WTC11 (cell line): ENCODE results near the gene GALNT17. TPM values are rescaled to one million over a fixed set of nuclear protein-coding genes. Genes with fewer than 3 reads are reported as not detected.
"Not testable (repeated sequence)": the region's sequence is repeated elsewhere in the genome, so short reads cannot be mapped to it uniquely, and the experiment has no call there.

Source experiments
- ATAC-seq: fragments of 200-7000 bp; cut with Tn5 transposase; 2 replicates; pipeline ENCODE4 v1.10.0; 2021; ENCODE audit warnings: mild to moderate bottlenecking, moderate library complexity
- CTCF ChIA-PET: fragments of 300-600 bp; sonication (Branson Sonifier 250); formaldehyde crosslinking; loops from one replicate; lab custom pipeline; 2021; ENCODE audit warnings: antibody characterized with exemption; lab: Charles Lee
- POLR2A ChIA-PET: fragments of 350-600 bp; sonication (Branson Sonifier 250); formaldehyde crosslinking; loops from one replicate; lab custom pipeline; 2021; ENCODE audit warnings: antibody characterized with exemption; lab: Charles Lee
- DNase-seq: peaks from one replicate; pipeline ENCODE4 v3.0.0; 2021; ENCODE audit warnings: low spot score
- H3K27ac Mint-ChIP-seq: 2 replicates; pipeline ENCODE4 v1.8.0; 2021; ENCODE audit warnings: mixed read lengths
- H3K27me3 Mint-ChIP-seq: 2 replicates; pipeline ENCODE4 v1.8.0; 2021; ENCODE audit warnings: low read depth, mild to moderate bottlenecking, moderate library complexity, mixed read lengths
- H3K36me3 Mint-ChIP-seq: 2 replicates; pipeline ENCODE4 v1.8.0; 2021; ENCODE audit warnings: mixed read lengths
- H3K4me1 Mint-ChIP-seq: 2 replicates; pipeline ENCODE4 v1.8.0; 2022; ENCODE audit warnings: mixed read lengths
- H3K4me3 Mint-ChIP-seq: 2 replicates; pipeline ENCODE4 v1.8.0; 2021; ENCODE audit warnings: mild to moderate bottlenecking, moderate library complexity, mixed read lengths
- H3K9me3 Mint-ChIP-seq: 2 replicates; pipeline ENCODE4 v1.8.0; 2021; ENCODE audit warnings: mixed read lengths
- EMX1 ChIP-seq: fragments of 250-450 bp; sonication (Bioruptor Pico); IDR thresholded peaks from 2 replicates; pipeline ENCODE4 v1.8.0; 2021; ENCODE audit warnings: mild to moderate bottlenecking
- RORB ChIP-seq: fragments of 250-450 bp; sonication (Bioruptor Pico); IDR thresholded peaks from 2 replicates; pipeline ENCODE4 v1.9.0; 2021; ENCODE audit warnings: mild to moderate bottlenecking
- SMAD4 ChIP-seq: sonication (generic); formaldehyde crosslinking; IDR thresholded peaks from 2 replicates; pipeline ENCODE4 v1.8.0; 2022; ENCODE audit warnings: mild to moderate bottlenecking, missing genetic modification reagents
- ZNF138 ChIP-seq: sonication (generic); formaldehyde crosslinking; conservative IDR thresholded peaks from 2 replicates; pipeline ENCODE4 v1.8.1; 2022; ENCODE audit warnings: mild to moderate bottlenecking, moderate library complexity, missing genetic modification reagents
- ZNF317 ChIP-seq: sonication (generic); formaldehyde crosslinking; IDR thresholded peaks from 2 replicates; pipeline ENCODE4 v1.8.1; 2023; ENCODE audit warnings: low read depth, mild to moderate bottlenecking, moderate library complexity, missing genetic modification reagents, borderline replicate concordance
- ZNF396 ChIP-seq: fragments of 250-450 bp; sonication (Bioruptor Pico); IDR thresholded peaks from 2 replicates; pipeline ENCODE4 v1.8.0; 2021; ENCODE audit warnings: mild to moderate bottlenecking, moderate library complexity, borderline replicate concordance
- ZNF423 ChIP-seq: fragments of 250-450 bp; sonication (Bioruptor Pico); IDR thresholded peaks from 2 replicates; pipeline ENCODE4 v2.1.2; 2022; ENCODE audit warnings: mild to moderate bottlenecking, moderate library complexity
- ZNF671 ChIP-seq: fragments of 250-450 bp; sonication (Bioruptor Pico); IDR thresholded peaks from 2 replicates; pipeline ENCODE4 v1.8.0; 2021; ENCODE audit warnings: mild to moderate bottlenecking
- total RNA-seq: library from RNA; stranded (reverse); gene quantifications from 3 replicates; pipeline ENCODE4 v1.2.3, GENCODE V29; 2021
- TF ChIP-seq, protein P1 (sequence below): sonication (generic); formaldehyde crosslinking; IDR thresholded peaks from 2 replicates; pipeline ENCODE4 v1.8.0; 2022; ENCODE audit warnings: mild to moderate bottlenecking, missing genetic modification reagents
- TF ChIP-seq, protein P2 (sequence below): sonication (generic); formaldehyde crosslinking; IDR thresholded peaks from 2 replicates; pipeline ENCODE4 v1.8.1; 2023; ENCODE audit warnings: mild to moderate bottlenecking, missing genetic modification reagents
- TF ChIP-seq, protein P3 (sequence below): fragments of 250-450 bp; sonication (Bioruptor Pico); IDR thresholded peaks from 2 replicates; pipeline ENCODE4 v1.8.0; 2021; ENCODE audit warnings: mild to moderate bottlenecking
- TF ChIP-seq, protein P4 (sequence below): sonication (generic); formaldehyde crosslinking; IDR thresholded peaks from 2 replicates; pipeline ENCODE4 v1.8.0; 2022; ENCODE audit warnings: missing genetic modification reagents

GALNT17 gene
- total RNA-seq, 1 experiment from 2014 or later: 61.1 TPM

DNA sequence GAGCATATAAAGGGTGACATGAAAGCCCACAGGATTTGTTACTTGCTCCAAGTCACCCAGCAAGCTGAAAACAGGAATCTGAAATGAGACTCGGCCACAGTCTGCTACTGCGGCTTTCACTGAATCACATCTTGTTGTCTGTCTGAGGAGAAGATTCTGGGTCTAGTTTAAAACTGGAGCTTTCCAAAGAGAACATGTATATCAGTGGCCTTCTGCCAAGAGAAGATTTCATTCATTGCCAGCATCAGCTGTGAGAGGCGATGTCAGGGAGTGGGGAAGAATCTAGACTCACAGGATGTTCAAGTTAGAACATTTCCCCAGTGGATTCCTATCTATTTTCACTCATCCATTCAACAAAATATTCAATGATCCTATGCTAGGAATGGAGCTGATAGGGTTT, 122.8 kb downstream of the GALNT17 start:
- peak overlapping the region; percentile 99 for H3K27ac Mint-ChIP-seq
- ATAC-seq (no peak), DNase-seq (no peak)
- POLR2A ChIA-PET: no interaction called here
- peaks cover 29% of the 10 kb centered on the region for H3K9me3 Mint-ChIP-seq
- H3K36me3 Mint-ChIP-seq: peaks cover 44% of the 10 kb centered on the region
- peaks cover 73% of the 10 kb centered on the region for H3K4me1 Mint-ChIP-seq
- no peak overlapping the region for H3K4me3 Mint-ChIP-seq
- TF ChIP-seq, protein P1, sequence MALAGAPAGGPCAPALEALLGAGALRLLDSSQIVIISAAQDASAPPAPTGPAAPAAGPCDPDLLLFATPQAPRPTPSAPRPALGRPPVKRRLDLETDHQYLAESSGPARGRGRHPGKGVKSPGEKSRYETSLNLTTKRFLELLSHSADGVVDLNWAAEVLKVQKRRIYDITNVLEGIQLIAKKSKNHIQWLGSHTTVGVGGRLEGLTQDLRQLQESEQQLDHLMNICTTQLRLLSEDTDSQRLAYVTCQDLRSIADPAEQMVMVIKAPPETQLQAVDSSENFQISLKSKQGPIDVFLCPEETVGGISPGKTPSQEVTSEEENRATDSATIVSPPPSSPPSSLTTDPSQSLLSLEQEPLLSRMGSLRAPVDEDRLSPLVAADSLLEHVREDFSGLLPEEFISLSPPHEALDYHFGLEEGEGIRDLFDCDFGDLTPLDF (CRISPR knock-in tag): no peak
- TF ChIP-seq, protein P2, sequence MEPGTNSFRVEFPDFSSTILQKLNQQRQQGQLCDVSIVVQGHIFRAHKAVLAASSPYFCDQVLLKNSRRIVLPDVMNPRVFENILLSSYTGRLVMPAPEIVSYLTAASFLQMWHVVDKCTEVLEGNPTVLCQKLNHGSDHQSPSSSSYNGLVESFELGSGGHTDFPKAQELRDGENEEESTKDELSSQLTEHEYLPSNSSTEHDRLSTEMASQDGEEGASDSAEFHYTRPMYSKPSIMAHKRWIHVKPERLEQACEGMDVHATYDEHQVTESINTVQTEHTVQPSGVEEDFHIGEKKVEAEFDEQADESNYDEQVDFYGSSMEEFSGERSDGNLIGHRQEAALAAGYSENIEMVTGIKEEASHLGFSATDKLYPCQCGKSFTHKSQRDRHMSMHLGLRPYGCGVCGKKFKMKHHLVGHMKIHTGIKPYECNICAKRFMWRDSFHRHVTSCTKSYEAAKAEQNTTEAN (CRISPR knock-in tag): no peak
- no peak for TF ChIP-seq SMAD4 (CRISPR knock-in tag)
- TF ChIP-seq, protein P3, sequence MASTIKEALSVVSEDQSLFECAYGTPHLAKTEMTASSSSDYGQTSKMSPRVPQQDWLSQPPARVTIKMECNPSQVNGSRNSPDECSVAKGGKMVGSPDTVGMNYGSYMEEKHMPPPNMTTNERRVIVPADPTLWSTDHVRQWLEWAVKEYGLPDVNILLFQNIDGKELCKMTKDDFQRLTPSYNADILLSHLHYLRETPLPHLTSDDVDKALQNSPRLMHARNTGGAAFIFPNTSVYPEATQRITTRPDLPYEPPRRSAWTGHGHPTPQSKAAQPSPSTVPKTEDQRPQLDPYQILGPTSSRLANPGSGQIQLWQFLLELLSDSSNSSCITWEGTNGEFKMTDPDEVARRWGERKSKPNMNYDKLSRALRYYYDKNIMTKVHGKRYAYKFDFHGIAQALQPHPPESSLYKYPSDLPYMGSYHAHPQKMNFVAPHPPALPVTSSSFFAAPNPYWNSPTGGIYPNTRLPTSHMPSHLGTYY: no peak
- TF ChIP-seq RORB (CRISPR knock-in tag): no peak
- no peak for TF ChIP-seq ZNF671 (CRISPR knock-in tag)
- TF ChIP-seq ZNF396 (CRISPR knock-in tag): no peak
- no peak for TF ChIP-seq ZNF317 (CRISPR knock-in tag)
- TF ChIP-seq, all 79 proteins: peak for 0
- no peaks in the 10 kb centered on the region for H3K27me3 Mint-ChIP-seq
- CTCF ChIA-PET: no interaction called here

DNA sequence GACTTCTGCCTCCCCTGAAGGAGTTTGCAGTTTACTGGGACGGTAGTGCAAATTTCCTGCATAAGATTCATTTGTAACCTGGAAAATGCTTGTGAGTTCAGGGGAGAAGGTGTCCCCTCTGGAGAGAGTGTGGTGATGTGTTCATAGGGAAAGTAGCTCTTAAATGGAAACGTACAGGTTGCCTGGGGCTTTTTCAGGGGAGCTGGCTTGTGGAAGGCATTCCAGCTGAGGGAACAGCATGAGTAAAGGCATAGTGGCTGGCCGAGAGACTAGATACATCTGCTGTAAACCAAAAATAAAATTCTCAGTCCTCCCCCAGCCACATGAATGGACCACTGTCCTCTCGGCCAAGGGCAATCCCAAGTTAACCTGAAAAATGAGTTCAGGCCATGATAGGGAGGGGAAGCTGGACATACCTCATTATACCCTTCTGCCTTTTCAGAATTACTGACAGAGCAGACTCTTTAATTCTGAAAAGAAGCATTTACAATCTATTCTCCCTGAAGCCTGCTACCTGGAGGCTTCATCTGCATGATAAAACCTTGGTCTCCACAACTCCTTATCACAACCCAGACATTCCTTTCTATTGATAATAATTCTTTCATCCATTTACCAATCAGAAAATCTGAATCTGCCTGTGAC, 123.7 kb downstream of the GALNT17 start:
- POLR2A ChIA-PET: interaction anchor here (0.6 kb wide), 1 partner anchor 34 kb away, joined by 3 read pairs; no protein-coding TSS in a partner anchor
- H3K36me3 Mint-ChIP-seq: peaks cover 44% of the 10 kb centered on the region
- CTCF ChIA-PET: interaction anchor here (1.0 kb wide), 1 partner anchor 8 kb away, joined by 3 read pairs; no protein-coding TSS in a partner anchor

DNA sequence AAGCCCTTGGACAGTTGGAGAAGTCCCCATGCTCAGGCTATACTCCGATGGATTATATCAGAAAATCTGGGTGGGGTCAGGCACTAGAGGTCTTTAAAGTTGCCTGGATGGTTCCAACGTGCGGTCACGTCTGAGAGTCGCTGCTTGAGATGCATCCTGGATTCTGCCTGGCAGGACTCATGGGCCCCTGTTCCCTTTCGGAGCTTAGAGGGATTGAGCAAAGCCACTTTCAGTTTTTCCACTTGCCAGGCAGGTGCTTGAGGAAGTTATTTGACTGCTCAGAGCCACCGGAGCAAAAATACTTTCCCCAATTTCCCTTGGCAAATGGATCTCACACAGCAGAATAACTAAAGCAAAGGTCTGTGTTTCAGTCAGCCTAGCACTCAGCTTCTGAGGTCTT, 129.1 kb downstream of the GALNT17 start:
- Mint-ChIP-seq H3K9me3 (peaks cover 28% of the 10 kb centered on the region), H3K36me3 (peaks cover 58% of the 10 kb centered on the region), H3K4me3 (no peak overlapping the region), H3K27ac (peak overlapping the region; percentile 32; the same call in 1 of the 2 replicates), H3K27me3 (no peaks in the 10 kb centered on the region), H3K4me1 (peaks cover 30% of the 10 kb centered on the region)
- ChIA-PET CTCF (interaction anchor here (0.6 to 1.5 kb wide), 2 partner anchors 24 to 533 kb away, joined by 3 to 4 read pairs; no protein-coding TSS in a partner anchor), POLR2A (no interaction called here)
- no peak for TF ChIP-seq ZNF138 (CRISPR knock-in tag)
- no peak for ATAC-seq
- DNase-seq: no peak

More for the DNA sequence above, 123.7 kb downstream of the GALNT17 start:
- H3K27me3 Mint-ChIP-seq: no peaks in the 10 kb centered on the region
- peak; percentile 21 for DNase-seq
- ATAC-seq: peak; percentile 77
- peak overlapping the region; percentile 99 for H3K27ac Mint-ChIP-seq
- TF ChIP-seq EMX1 (no peak), ZNF423 (CRISPR knock-in tag) (no peak)
- TF ChIP-seq, protein P4, sequence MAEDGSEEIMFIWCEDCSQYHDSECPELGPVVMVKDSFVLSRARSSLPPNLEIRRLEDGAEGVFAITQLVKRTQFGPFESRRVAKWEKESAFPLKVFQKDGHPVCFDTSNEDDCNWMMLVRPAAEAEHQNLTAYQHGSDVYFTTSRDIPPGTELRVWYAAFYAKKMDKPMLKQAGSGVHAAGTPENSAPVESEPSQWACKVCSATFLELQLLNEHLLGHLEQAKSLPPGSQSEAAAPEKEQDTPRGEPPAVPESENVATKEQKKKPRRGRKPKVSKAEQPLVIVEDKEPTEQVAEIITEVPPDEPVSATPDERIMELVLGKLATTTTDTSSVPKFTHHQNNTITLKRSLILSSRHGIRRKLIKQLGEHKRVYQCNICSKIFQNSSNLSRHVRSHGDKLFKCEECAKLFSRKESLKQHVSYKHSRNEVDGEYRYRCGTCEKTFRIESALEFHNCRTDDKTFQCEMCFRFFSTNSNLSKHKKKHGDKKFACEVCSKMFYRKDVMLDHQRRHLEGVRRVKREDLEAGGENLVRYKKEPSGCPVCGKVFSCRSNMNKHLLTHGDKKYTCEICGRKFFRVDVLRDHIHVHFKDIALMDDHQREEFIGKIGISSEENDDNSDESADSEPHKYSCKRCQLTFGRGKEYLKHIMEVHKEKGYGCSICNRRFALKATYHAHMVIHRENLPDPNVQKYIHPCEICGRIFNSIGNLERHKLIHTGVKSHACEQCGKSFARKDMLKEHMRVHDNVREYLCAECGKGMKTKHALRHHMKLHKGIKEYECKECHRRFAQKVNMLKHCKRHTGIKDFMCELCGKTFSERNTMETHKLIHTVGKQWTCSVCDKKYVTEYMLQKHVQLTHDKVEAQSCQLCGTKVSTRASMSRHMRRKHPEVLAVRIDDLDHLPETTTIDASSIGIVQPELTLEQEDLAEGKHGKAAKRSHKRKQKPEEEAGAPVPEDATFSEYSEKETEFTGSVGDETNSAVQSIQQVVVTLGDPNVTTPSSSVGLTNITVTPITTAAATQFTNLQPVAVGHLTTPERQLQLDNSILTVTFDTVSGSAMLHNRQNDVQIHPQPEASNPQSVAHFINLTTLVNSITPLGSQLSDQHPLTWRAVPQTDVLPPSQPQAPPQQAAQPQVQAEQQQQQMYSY (CRISPR knock-in tag): no peak
- TF ChIP-seq, all 79 proteins: peak for 0
- Mint-ChIP-seq H3K4me1 (peaks cover 68% of the 10 kb centered on the region), H3K4me3 (peak overlapping the region; percentile 39), H3K9me3 (peaks cover 29% of the 10 kb centered on the region)

DNA sequence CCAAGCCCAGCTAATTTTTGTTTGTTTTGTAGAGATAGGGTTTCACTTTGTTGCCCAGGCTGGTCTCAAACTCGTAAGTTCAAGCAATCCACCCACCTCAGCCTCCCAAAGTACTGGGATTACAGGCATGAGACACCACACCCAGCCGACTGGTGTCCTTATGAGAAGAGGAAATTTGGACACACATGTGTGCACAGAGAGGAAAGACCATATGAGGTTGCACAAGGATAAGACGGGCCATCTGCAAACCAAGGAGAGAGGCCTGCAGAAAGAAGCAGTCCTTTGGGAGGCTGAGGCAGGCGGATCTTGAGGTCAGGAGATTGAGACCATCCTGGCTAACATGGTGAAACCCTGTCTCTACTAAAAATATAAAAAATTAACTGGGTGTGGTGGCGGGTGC, 130.9 kb downstream of the GALNT17 start:
- DNase-seq, ATAC-seq, H3K27ac Mint-ChIP-seq, H3K27me3 Mint-ChIP-seq, H3K4me3 Mint-ChIP-seq, POLR2A ChIA-PET: not testable (repeated sequence)
- Mint-ChIP-seq H3K36me3 (peaks cover 48% of the 10 kb centered on the region), H3K9me3 (peaks cover 27% of the 10 kb centered on the region), H3K4me1 (peaks cover 36% of the 10 kb centered on the region)
- CTCF ChIA-PET: interaction anchor here (0.7 kb wide), 1 partner anchor 83 kb away, joined by 3 read pairs; no protein-coding TSS in a partner anchor
